Stimulated activated effector memory CD8-positive, alpha-beta T cell treated with anti-CD3 and anti-CD28 coated beads, Interleukin-12 subunit alpha, Interleukin-12 subunit beta, amount 100 ng/mL, for 72 hours (primary cell): Measurements from ENCODE around the gene ANO10.

Source experiments
- ATAC-seq: fragments of 150-1000 bp; cut with Tn5 transposase; 2 replicates; pipeline ENCODE4 v1.10.0; 2021
- DNase-seq, 2 donors: peaks; one replicate each; pipeline ENCODE4 v3.0.0; 2021 to 2022; ENCODE audit warnings: low spot score in 2 of 2
- H3K27ac Mint-ChIP-seq: one replicate; pipeline ENCODE4 v1.8.0; 2022; ENCODE audit warnings: mild to moderate bottlenecking, mixed read lengths
- H3K36me3 Mint-ChIP-seq: one replicate; pipeline ENCODE4 v1.8.0; 2022; ENCODE audit warnings: mild to moderate bottlenecking, mixed read lengths
- H3K4me1 Mint-ChIP-seq: one replicate; pipeline ENCODE4 v1.8.0; 2022; ENCODE audit warnings: mixed read lengths
- H3K4me3 Mint-ChIP-seq: one replicate; pipeline ENCODE4 v1.8.0; 2022; ENCODE audit warnings: mild to moderate bottlenecking, mixed read lengths
- H3K9me3 Mint-ChIP-seq: one replicate; pipeline ENCODE4 v1.8.0; 2022; ENCODE audit warnings: mixed read lengths

ANO10 gene

GRCh38 chr3:43389388-43390254, 232.2 kb downstream of the ANO10 start:
- peaks cover 7% of the 10 kb centered on the region for H3K9me3 Mint-ChIP-seq
- DNase-seq (peak; percentile 37 to 77), ATAC-seq (peak; percentile 98)
- peak overlapping the region; percentile 34 for H3K4me3 Mint-ChIP-seq
- H3K4me1 Mint-ChIP-seq, result peaks cover 79% of the 10 kb centered on the region
- peak overlapping the region; percentile 92 for H3K27ac Mint-ChIP-seq
- no peaks in the 10 kb centered on the region for H3K36me3 Mint-ChIP-seq

- peaks cover 72% of the 10 kb centered on the region for H3K4me1 Mint-ChIP-seq
- no peaks in the 10 kb centered on the region for H3K36me3 Mint-ChIP-seq
Measured at GRCh38 chr3:43388915-43389314, 232.9 kb downstream of the ANO10 start.

GRCh38 chr3:43388175-43388574, 233.6 kb downstream of the ANO10 start:
- H3K4me1 Mint-ChIP-seq, result peaks cover 64% of the 10 kb centered on the region
- H3K4me3 Mint-ChIP-seq, result no peak overlapping the region
- no peaks in the 10 kb centered on the region for H3K36me3 Mint-ChIP-seq
- ATAC-seq (no peak), DNase-seq (no peak)
- peak overlapping the region; percentile 92 for H3K27ac Mint-ChIP-seq
- H3K9me3 Mint-ChIP-seq, result peaks cover under 1% of the 10 kb centered on the region

More at GRCh38 chr3:43388915-43389314, 232.9 kb downstream of the ANO10 start:
- ATAC-seq (no peak), DNase-seq (no peak)
- peak overlapping the region; percentile 92 for H3K27ac Mint-ChIP-seq
- H3K9me3 Mint-ChIP-seq, result peaks cover 7% of the 10 kb centered on the region
- H3K4me3 Mint-ChIP-seq, result peak overlapping the region; percentile 34

DNA sequence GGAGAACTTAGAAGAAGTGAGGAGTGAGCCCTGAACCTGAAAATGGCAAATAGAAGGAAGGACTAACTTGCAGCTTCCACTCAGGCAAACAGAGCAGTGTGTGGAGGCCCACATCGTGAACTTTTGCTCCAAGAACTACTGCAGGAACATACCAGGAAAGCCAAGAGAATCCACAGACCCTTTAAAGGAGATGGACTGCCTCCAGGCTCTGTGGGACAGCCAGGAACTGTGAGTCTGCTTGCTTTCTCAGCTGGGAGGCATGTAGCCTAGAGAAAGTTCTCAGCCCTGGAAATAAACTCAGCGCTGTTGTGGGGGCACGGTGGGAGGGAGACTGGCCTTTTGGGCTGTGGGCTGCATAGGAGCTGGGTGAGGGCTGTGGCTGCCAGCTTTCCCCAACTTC, 242.5 kb downstream of the ANO10 start:
- H3K4me3 Mint-ChIP-seq, result no peak overlapping the region
- no peak for ATAC-seq
- no peaks in the 10 kb centered on the region for H3K9me3 Mint-ChIP-seq
- H3K36me3 Mint-ChIP-seq, result no peaks in the 10 kb centered on the region
- no peak overlapping the region for H3K27ac Mint-ChIP-seq
- H3K4me1 Mint-ChIP-seq, result peaks cover 15% of the 10 kb centered on the region
- DNase-seq, result no peak

DNA sequence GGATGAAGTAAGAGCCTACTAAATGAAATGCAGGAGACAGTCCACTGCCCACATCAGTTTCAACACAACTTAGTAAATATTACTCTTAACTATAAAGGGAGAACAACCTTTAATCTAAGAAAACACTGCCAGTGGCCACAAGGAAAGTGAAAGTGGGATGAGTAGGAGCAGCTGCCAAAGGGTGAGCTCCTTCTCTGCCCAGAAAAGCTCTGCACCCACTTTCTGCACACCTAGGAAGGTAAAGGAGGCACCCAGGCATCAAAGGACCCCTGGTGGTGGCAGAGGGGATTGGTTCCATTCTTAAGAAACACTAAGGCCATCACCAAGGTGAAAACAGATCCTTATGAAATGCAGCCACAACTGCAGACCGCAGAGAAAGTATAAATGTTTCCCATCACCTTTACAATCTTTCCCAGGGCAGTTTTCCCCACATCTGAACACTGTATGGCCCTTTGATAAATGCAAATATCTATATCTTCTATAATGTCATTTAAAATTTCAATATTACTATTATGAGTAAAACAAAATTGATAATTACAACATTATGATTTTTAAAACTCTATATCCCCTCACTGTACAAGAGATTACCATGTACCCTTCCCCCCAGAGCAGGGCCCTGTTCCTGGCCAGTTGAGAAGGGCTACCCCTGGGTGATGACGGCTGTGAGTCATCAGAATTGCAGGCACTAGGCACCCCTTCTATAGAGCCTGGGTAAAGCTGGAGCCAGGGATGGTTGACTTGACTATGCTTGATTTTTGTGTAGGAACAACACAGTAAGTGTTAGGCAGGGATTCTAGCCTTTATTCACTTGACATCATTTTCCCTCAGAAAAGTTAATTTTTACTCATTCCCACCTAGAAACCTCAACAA, 243.5 kb downstream of the ANO10 start:
- Mint-ChIP-seq H3K36me3 (no peaks in the 10 kb centered on the region), H3K9me3 (no peaks in the 10 kb centered on the region), H3K4me3 (no peak overlapping the region), H3K4me1 (peaks cover 15% of the 10 kb centered on the region), H3K27ac (peak overlapping the region; percentile 48)
- peak; percentile 30 to 78 for DNase-seq
- peak; percentile 79 for ATAC-seq

GRCh38 chr3:43373560-43373928, 248.3 kb downstream of the ANO10 start:
- Mint-ChIP-seq H3K9me3 (no peaks in the 10 kb centered on the region), H3K36me3 (no peaks in the 10 kb centered on the region), H3K27ac (no peak overlapping the region), H3K4me3 (no peak overlapping the region), H3K4me1 (peaks cover 48% of the 10 kb centered on the region)
- DNase-seq (no peak), ATAC-seq (no peak)

DNA sequence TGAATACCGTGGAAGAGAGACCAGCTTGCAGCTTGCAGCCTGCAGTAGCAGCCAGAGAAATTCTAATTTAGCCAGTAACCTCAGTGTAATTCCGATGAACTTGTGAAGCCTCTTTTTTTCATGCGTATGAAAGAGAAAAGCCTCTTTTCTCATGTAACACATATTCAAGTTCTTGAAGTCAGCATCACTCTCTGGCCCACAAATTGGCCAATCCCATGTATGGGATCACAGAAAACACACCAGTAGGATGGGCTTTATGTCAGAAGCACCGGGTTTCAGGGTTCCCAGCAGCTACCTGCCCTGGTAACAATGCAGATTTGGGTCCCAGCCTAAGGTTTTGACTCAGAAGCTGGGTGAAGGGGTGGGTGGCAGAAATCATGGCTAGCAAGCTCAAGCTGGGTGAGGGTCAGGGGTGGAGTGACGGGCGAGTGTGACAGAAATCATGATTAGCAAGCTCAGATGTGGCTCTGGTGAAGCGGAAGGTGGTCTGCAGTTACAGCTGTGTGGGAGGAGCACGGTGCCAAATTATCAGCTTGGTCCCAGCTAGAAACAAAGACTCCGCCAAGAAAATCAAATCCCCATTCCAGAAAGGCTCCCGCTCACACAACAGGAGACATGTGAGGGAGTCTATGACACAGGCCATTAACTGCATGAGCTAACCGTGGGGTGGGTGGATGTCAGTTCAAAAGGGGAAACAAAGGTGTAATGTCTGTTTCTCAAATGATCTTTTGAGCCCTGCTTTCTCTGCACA, 248.8 kb downstream of the ANO10 start:
- H3K36me3 Mint-ChIP-seq, result no peaks in the 10 kb centered on the region
- H3K9me3 Mint-ChIP-seq, result no peaks in the 10 kb centered on the region
- no peak for DNase-seq
- peaks cover 42% of the 10 kb centered on the region for H3K4me1 Mint-ChIP-seq
- peak overlapping the region; percentile 1 for H3K27ac Mint-ChIP-seq
- no peak for ATAC-seq
- no peak overlapping the region for H3K4me3 Mint-ChIP-seq

- DNase-seq (no peak), ATAC-seq (no peak)
- H3K36me3 Mint-ChIP-seq, result no peaks in the 10 kb centered on the region
- H3K27ac Mint-ChIP-seq, result peak overlapping the region; percentile 1
- H3K4me3 Mint-ChIP-seq, result no peak overlapping the region
- H3K4me1 Mint-ChIP-seq, result peaks cover 36% of the 10 kb centered on the region
- H3K9me3 Mint-ChIP-seq, result no peaks in the 10 kb centered on the region
Measured at GRCh38 chr3:43372007-43372740, 249.6 kb downstream of the ANO10 start.

GRCh38 chr3:43371494-43371893, 250.3 kb downstream of the ANO10 start:
- H3K36me3 Mint-ChIP-seq, result no peaks in the 10 kb centered on the region
- H3K4me3 Mint-ChIP-seq, result no peak overlapping the region
- peaks cover 41% of the 10 kb centered on the region for H3K4me1 Mint-ChIP-seq
- no peaks in the 10 kb centered on the region for H3K9me3 Mint-ChIP-seq
- ATAC-seq (peak; percentile 56), DNase-seq (no peak)
- peak overlapping the region; percentile 1 for H3K27ac Mint-ChIP-seq

DNA sequence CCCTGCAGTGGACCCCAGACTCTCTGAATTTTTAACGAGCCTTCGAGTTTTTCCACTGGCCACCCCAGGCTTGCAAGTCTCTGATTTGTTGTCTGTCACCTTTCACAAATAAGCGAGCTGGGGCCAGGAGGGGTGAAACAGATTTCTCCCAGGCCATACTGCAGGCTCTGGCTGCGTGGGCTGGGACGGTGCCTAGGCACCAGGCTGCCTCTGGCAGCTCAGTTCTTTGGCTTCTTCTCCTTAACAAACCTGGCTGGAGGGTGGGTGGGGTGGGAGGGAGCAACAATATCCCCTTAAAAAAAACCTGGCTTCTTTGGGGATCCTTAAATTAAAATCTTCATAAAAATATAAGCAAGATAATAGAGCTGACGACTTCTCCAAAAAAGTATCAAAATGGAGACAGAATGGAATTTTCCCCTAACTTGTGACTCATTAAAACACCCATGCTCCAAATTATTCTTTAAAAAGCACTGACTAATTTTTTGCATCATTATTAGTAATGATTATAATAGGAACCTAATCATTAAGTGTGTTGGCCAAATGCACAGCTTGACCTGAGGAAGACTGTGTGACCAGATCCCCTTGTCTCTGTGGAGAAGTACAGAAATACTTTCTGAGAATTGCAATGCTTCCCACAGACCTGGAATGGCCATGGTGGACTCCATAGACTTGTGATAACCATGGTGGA, 251.4 kb downstream of the ANO10 start:
- ATAC-seq, result no peak
- H3K4me1 Mint-ChIP-seq, result peaks cover 41% of the 10 kb centered on the region
- no peak for DNase-seq
- no peaks in the 10 kb centered on the region for H3K36me3 Mint-ChIP-seq
- peak overlapping the region; percentile 75 for H3K27ac Mint-ChIP-seq
- H3K9me3 Mint-ChIP-seq, result no peaks in the 10 kb centered on the region
- H3K4me3 Mint-ChIP-seq, result no peak overlapping the region

- no peaks in the 10 kb centered on the region for H3K9me3 Mint-ChIP-seq
- no peak for DNase-seq
- H3K27ac Mint-ChIP-seq, result peak overlapping the region; percentile 75
- peaks cover 45% of the 10 kb centered on the region for H3K4me1 Mint-ChIP-seq
- peak; percentile 38 for ATAC-seq
- no peaks in the 10 kb centered on the region for H3K36me3 Mint-ChIP-seq
- no peak overlapping the region for H3K4me3 Mint-ChIP-seq
Measured at GRCh38 chr3:43369404-43370292, 252.2 kb downstream of the ANO10 start.

DNA sequence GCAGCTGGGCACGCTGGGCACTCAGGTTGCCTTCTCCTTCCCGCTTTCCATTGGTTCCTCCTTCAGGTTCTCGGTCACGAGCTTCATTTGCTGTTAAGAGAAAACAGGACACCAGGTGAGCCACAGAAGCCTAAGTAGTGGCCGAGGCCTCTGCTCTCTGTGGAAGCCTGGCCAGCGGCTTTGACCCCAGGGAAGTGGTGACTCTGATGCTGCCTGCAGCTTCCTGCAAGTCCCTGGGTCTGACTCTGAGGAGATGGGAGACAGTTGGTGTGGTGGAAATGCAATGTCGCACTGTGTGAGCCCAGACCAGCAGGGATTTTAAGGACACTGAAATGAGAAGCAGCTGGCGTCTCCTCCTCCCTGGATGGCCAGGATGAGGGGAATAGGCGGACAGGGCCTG, 254.9 kb downstream of the ANO10 start:
- ATAC-seq (no peak), DNase-seq (no peak)
- no peaks in the 10 kb centered on the region for H3K9me3 Mint-ChIP-seq
- no peaks in the 10 kb centered on the region for H3K36me3 Mint-ChIP-seq
- H3K4me1 Mint-ChIP-seq, result peaks cover 33% of the 10 kb centered on the region
- no peak overlapping the region for H3K27ac Mint-ChIP-seq
- no peak overlapping the region for H3K4me3 Mint-ChIP-seq

- no peaks in the 10 kb centered on the region for H3K9me3 Mint-ChIP-seq
- DNase-seq, result no peak
- no peak overlapping the region for H3K4me3 Mint-ChIP-seq
- no peak for ATAC-seq
- H3K4me1 Mint-ChIP-seq, result peaks cover 31% of the 10 kb centered on the region
- no peaks in the 10 kb centered on the region for H3K36me3 Mint-ChIP-seq
- H3K27ac Mint-ChIP-seq, result peak overlapping the region; percentile 17
Measured at GRCh38 chr3:43366481-43366880, 255.3 kb downstream of the ANO10 start.
